ENCODE data around the gene NOVA1. TPM values are rescaled to one million over a fixed set of nuclear protein-coding genes. Genes with fewer than 3 reads are reported as not detected.

NOVA1 gene
- total and polyA plus RNA-seq, 2 of the 4 experiments (the other 2 are of a cell fraction): 0.90 to 3.0 TPM

GRCh38 chr14:26517771-26518170, 80.1 kb downstream of the NOVA1 start:
- Histone ChIP-seq H3K36me3 (ENCODE audit: control insufficient read depth, insufficient read depth, low read length) (no peaks in the 10 kb centered on the region), H4K20me1 (ENCODE audit: insufficient read depth, low read length) (no peaks in the 10 kb centered on the region), H3K9me1 (ENCODE audit: insufficient read depth, low read length) (no peaks in the 10 kb centered on the region), H3K27ac (ENCODE audit: insufficient read depth, low read length) (no peak overlapping the region), H2BK15ac (ENCODE audit: low read depth, low read length) (no peak overlapping the region), H3K4me1 (ENCODE audit: control insufficient read depth, insufficient read depth, low read length) (peaks cover 3% of the 10 kb centered on the region), H3K79me1 (ENCODE audit: low read depth in 1 of 2, low read length in 2 of 2) (no peaks in the 10 kb centered on the region), H3K4me3 (ENCODE audit: insufficient read depth, low read depth, low read length) (no peak overlapping the region), H3K27me3 (ENCODE audit: control insufficient read depth, insufficient read depth, low read length) (no peaks in the 10 kb centered on the region), H3K14ac (replicated peaks; ENCODE audit: low read depth, low read length) (no peak overlapping the region), H3K9me3 (ENCODE audit: control insufficient read depth, insufficient read depth, low read length) (no peaks in the 10 kb centered on the region), H4K5ac (ENCODE audit: low read depth, low read length) (no peak overlapping the region), H4K91ac (ENCODE audit: insufficient read depth, low read depth, low read length) (no peak overlapping the region), H2BK120ac (ENCODE audit: low read depth, low read length) (no peak overlapping the region), H3K4ac (ENCODE audit: low read depth, low read length) (no peak overlapping the region), H4K8ac (ENCODE audit: low read depth in 2 of 2, low read length in 2 of 2) (no peak overlapping the region), H3K23ac (ENCODE audit: low read depth, low read length) (no peak overlapping the region), H2BK20ac (ENCODE audit: low read depth, low read length) (no peak overlapping the region), H2AFZ (replicated peaks; ENCODE audit: low read length, poor library complexity) (no peak overlapping the region), H2AK5ac (ENCODE audit: low read depth, low read length) (no peak overlapping the region), H3K56ac (ENCODE audit: extremely low read depth, insufficient read depth, low read length) (no peak overlapping the region), H2AK9ac (replicated peaks; ENCODE audit: low read depth, low read length, poor library complexity) (no peak overlapping the region), H2BK5ac (ENCODE audit: low read depth, low read length, poor library complexity, severe bottlenecking) (no peak overlapping the region), H3K9ac (ENCODE audit: low read depth, low read length) (no peak overlapping the region), H3K4me2 (ENCODE audit: low read depth, low read length) (no peak overlapping the region), H3K18ac (ENCODE audit: low read depth, low read length) (no peak overlapping the region)
- intact Hi-C loops (cut with micrococcal nuclease) (no loop called here), in situ Hi-C loops (cut with MboI; ENCODE audit: low sequenced_read_pairs) (no loop called here), dilution Hi-C loops (cut with HindIII; ENCODE audit: low sequenced_read_pairs, unreplicated experiment) (no loop called here)
- no TSS peak for BruUV-seq (replicated peaks)
- POLR2A ChIA-PET (ENCODE audit: unreplicated experiment): no interaction called here
- DNase-seq (no peak), ATAC-seq (ENCODE audit: low read depth) (no peak)
- CTCF ChIA-PET: no interaction called here
- TF ChIP-seq SMC3 (IDR thresholded peaks at IDR 0.05; ENCODE audit: low read depth, low read length): no peak
- TF ChIP-seq POLR2A (IDR thresholded peaks at IDR 0.05; ENCODE audit: low read depth, low read length): no peak
- TF ChIP-seq CEBPB (IDR thresholded peaks at IDR 0.05; ENCODE audit: low read depth, low read length): no peak
- TF ChIP-seq RAD21 (IDR thresholded peaks at IDR 0.05; ENCODE audit: low read length): no peak
